AG09319 (cell line): ENCODE data around the gene GDE1.

Experiments
- DNase-seq: peaks from one replicate; pipeline ENCODE4 v3.0.0-alpha.2; 2010; ENCODE audit warnings: low read depth; ENCODE audit errors: extremely low read depth
- TF ChIP-seq, protein P1 (sequence below): IDR thresholded peaks from 2 replicates; pipeline ENCODE4 v1.5.1; 2011; ENCODE audit warnings: low read depth, mild to moderate bottlenecking, inconsistent platforms, low read length, moderate library complexity

The GDE1 gene

GRCh38 chr16:19502395-19503131 is 19.3 kb downstream of the GDE1 start:
- TF ChIP-seq, protein P1, sequence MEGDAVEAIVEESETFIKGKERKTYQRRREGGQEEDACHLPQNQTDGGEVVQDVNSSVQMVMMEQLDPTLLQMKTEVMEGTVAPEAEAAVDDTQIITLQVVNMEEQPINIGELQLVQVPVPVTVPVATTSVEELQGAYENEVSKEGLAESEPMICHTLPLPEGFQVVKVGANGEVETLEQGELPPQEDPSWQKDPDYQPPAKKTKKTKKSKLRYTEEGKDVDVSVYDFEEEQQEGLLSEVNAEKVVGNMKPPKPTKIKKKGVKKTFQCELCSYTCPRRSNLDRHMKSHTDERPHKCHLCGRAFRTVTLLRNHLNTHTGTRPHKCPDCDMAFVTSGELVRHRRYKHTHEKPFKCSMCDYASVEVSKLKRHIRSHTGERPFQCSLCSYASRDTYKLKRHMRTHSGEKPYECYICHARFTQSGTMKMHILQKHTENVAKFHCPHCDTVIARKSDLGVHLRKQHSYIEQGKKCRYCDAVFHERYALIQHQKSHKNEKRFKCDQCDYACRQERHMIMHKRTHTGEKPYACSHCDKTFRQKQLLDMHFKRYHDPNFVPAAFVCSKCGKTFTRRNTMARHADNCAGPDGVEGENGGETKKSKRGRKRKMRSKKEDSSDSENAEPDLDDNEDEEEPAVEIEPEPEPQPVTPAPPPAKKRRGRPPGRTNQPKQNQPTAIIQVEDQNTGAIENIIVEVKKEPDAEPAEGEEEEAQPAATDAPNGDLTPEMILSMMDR = peak; percentile 80
- peak; percentile 32 for DNase-seq

- TF ChIP-seq, protein P1 = no peak
- DNase-seq = no peak
Observed at GRCh38 chr16:19499481-19499880, 22.4 kb downstream of the GDE1 start.

GRCh38 chr16:19499006-19499405 is 22.9 kb downstream of the GDE1 start:
- DNase-seq = no peak
- TF ChIP-seq, protein P1 = no peak

- TF ChIP-seq, protein P1 = no peak
- no peak for DNase-seq
Observed at GRCh38 chr16:19497176-19497575, 24.7 kb downstream of the GDE1 start.

DNA sequence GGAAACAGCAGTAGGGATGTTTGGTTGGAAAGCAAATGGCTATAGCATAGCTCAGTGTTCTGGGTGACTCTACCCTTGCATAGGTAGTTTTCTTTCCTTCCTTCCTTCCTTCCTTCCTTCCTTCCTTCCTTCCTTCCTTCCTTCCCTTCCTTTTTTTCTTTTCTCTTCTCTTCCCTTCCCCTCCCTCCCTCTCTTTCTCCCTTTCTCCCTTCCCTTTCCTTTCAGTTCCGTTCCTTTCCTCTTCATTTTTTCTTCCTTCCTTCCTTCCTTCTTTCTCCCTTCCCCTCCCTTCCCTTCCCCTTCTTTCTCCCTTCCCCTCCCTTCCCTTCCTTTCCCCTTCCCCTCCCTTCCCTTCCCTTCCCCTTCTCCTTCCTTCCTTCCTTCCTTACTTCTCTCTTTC is 31.3 kb downstream of the GDE1 start:
- TF ChIP-seq, protein P1 = no peak
- DNase-seq = no peak

DNA sequence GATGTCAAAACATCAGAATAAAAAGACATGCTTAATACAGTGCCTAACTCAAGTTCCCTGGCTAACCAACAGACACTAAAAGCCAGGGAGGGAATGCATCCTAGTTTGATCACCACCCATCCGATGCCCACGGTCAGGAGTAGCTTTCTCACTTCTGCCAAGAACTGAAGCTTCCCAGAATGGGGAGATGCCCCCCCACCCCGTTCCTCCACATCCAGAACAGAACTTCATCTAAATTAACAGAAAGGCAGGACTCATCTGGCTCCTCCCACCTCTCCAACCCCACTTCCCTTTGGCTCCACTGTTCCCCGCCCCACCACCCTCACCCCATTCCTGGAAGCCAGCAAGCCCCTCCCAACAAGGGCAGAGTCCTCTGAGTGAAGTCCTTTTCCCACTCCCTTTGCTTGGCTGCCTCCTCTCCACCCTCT is 33.7 kb downstream of the GDE1 start:
- no peak for DNase-seq
- TF ChIP-seq, protein P1 = no peak

DNA sequence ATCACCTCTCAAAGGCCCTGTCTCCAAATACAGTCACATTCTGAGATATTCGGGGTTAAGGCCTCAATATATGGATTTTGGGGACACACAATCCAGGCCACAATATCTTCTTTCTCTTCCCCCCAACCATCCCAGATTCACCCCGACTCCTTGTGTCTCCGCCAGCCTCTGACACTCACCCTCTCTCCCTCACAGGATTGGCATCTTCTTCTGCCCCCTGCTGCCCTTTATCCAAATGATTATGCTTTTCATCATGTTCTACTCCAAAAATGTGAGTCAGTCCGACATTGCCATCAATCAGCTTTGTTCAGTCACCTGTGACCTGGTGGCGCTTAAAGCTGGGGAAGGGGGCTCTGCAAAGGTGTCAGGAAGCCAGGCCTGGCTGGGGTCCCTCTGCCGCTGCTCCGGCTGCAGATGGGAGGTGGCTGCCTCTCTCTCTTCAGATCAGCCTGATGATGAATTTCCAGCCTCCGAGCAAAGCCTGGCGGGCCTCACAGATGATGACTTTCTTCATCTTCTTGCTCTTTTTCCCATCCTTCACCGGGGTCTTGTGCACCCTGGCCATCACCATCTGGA is 35.1 kb downstream of the GDE1 start:
- DNase-seq = no peak
- TF ChIP-seq, protein P1 = no peak
